Loucy (cell line): ENCODE data around the gene GNAO1.

ENCODE experiments used
- EZH2phosphoT487 ChIP-seq: fragments of 200-600 bp; IDR thresholded peaks from 2 replicates; pipeline ENCODE4 v1.6.1; 2018; ENCODE audit warnings: antibody characterized with exemption, mild to moderate bottlenecking, moderate library complexity, borderline replicate concordance
- TF ChIP-seq, protein P1 (sequence below): fragments of 200-600 bp; sonication (generic); conservative IDR thresholded peaks from 2 replicates; pipeline ENCODE4 v1.5.1; 2014; ENCODE audit warnings: mild to moderate bottlenecking, antibody characterized with exemption, low read length

DNA sequence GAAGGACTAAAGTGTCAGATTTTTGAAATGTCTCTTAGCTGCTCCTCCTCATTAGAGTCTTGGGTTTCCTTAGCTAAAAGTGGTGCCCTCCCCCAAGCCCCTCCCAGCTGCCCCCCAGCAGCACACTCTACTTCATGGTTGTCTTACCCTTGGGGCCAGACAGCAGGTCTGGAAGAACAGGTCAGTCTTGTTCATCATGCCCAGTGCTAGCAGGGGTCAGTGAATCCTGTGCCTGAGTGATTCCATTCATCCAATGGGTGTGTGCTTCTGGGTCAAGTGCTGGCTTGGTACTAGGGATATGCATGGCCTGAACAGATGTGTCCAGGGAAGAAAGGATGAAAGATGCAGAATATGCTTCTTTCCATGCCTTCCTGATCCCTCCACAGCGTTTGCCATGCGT is 93.2 kb downstream of the GNAO1 start:
- TF ChIP-seq, protein P1, sequence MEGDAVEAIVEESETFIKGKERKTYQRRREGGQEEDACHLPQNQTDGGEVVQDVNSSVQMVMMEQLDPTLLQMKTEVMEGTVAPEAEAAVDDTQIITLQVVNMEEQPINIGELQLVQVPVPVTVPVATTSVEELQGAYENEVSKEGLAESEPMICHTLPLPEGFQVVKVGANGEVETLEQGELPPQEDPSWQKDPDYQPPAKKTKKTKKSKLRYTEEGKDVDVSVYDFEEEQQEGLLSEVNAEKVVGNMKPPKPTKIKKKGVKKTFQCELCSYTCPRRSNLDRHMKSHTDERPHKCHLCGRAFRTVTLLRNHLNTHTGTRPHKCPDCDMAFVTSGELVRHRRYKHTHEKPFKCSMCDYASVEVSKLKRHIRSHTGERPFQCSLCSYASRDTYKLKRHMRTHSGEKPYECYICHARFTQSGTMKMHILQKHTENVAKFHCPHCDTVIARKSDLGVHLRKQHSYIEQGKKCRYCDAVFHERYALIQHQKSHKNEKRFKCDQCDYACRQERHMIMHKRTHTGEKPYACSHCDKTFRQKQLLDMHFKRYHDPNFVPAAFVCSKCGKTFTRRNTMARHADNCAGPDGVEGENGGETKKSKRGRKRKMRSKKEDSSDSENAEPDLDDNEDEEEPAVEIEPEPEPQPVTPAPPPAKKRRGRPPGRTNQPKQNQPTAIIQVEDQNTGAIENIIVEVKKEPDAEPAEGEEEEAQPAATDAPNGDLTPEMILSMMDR: no peak
- TF ChIP-seq EZH2phosphoT487: no peak
